SU-DHL-6 (cell line): ENCODE data around the gene SLC44A5.

Source experiments
- CTCF ChIP-seq: fragments of 200-600 bp; sonication (generic); IDR thresholded peaks from one replicate; pipeline ENCODE4 v1.5.1; 2017; ENCODE audit warnings: antibody characterized with exemption, mild to moderate bottlenecking, low read length, moderate library complexity; ENCODE audit not compliant: insufficient read depth, poor library complexity, severe bottlenecking
- EZH2phosphoT487 ChIP-seq: fragments of 200-600 bp; sonication (generic), shearing (Covaris generic); conservative IDR thresholded peaks from 2 replicates; pipeline ENCODE4 v1.6.1; 2018; ENCODE audit warnings: mild to moderate bottlenecking, antibody characterized with exemption, low read length, moderate library complexity, mixed read lengths

- TF ChIP-seq CTCF (no peak), EZH2phosphoT487 (no peak)
Measured at GRCh38 chr1:75334876-75335389, 276.0 kb downstream of the SLC44A5 start.
